Stimulated activated CD4-positive, alpha-beta T cell treated with anti-CD3 and anti-CD28 coated beads, Interleukin-2, amount 100 ng/mL, for 24 hours (primary cell): ENCODE measurements around the gene EIF4G1.
"Not testable (repeated sequence)": the region's sequence is repeated elsewhere in the genome, so short reads cannot be mapped to it uniquely, and the experiment has no call there.

Experiments used
- DNase-seq, 2 donors: peaks; one replicate each; pipeline ENCODE4 v3.0.0-alpha.2; 2020

The EIF4G1 gene

GRCh38 chr3:184336547-184337398 is 22.4 kb downstream of the EIF4G1 start:
- DNase-seq = no peak

DNA sequence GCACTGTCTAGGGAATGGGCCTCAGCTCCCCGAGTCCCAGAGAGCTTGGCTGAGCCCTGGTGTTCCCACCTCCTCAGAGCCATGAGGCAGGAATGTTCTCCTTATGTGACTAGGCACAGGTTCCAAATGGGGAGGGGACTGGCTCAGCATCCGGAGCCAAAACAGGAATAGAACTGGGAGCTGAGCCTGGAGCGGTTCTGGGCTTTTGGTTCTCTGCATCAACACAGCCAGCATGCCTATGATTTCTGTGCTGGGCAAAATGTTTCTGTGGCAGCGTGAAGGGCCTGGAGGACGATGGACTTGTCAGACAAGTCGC is 23.0 kb downstream of the EIF4G1 start, which contains the start of gene FAM131A:
TSS of gene FAM131A (plus strand) at position 202 of the 316 bp plus-strand sequence. CDS start at position 233, 31 bp downstream.
- no peak for DNase-seq

DNA sequence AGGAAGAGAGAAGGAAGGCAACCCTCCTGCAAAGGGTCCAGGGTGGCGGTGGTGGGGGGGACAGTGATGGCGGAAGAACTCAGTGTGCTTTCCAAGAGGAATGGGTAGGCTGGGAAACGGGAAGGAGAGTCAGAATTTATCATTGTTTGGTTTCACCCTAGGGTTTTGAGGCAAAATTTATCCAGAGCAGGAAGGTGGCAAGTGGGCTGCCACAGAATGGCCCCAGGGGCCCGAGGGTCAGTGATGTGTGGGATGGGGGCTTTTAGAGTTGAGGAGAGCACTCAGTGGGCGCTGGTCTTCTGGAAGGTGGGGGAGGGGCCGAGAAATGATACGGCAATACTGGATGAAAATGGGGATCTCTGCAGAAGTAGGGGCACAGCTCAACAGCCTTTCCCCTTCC is 23.6 kb downstream of the EIF4G1 start:
- DNase-seq = no peak

- peak in 1 of 2 donors; percentile 19 for DNase-seq
Measured at GRCh38 chr3:184338511-184338945, 24.1 kb downstream of the EIF4G1 start.

DNA sequence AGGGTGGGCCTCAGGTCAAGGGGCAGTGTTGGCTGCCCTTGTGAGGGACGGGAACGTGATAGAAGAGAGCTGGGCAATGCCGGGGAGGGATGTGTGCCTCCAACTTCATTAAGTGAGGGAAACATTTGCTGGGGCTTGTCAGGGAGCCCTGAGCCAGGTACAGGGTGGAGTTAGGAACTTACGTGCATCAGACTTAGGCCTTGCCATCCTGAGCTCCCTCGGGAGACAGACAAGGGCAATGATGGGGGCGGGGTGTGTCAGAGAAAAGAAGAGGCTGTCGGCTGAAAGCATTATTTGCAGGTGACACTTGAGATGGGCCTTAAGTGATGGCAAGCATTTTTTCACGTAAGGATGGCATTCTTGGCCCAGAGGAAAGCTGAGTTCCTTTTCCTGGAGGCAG is 24.6 kb downstream of the EIF4G1 start:
- no peak for DNase-seq

- DNase-seq = not testable (repeated sequence)
Measured at GRCh38 chr3:184339451-184340135, 25.2 kb downstream of the EIF4G1 start.

GRCh38 chr3:184341925-184342324 is 27.5 kb downstream of the EIF4G1 start:
- no peak for DNase-seq

DNA sequence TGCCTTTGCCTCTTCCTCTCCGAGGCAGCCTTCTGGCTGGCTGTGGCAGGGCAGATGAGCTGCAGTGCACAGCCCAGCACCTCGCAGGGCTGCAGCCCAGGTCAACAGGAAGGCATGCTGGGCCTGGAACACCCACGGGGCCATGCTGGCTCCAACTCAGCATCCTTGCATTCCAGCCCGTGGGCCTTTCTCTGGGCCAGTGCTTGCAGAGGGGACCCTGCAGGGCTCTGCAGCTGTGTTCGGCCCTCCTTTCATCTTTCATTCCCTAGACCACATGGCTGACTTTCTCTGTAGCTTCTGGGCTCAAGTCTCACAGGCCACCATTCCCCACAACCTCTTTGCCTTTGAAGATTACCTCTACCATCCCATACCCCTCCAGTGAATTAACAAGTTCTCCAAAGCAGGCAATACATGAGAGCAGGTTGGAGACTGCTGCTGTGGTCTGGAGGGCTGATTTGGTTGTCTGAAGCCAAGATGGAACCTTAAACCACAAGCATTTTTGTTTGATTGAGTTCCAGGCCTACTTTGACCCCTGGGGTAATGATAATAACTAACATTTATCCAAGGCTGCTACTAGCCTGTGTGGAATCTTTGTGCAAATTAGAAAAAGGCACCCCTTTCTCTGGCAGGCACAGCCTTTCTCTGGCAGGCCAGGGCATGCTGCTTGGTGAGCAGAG is 28.9 kb downstream of the EIF4G1 start:
- no peak for DNase-seq

GRCh38 chr3:184344579-184345316 is 30.3 kb downstream of the EIF4G1 start:
- DNase-seq = no peak

DNA sequence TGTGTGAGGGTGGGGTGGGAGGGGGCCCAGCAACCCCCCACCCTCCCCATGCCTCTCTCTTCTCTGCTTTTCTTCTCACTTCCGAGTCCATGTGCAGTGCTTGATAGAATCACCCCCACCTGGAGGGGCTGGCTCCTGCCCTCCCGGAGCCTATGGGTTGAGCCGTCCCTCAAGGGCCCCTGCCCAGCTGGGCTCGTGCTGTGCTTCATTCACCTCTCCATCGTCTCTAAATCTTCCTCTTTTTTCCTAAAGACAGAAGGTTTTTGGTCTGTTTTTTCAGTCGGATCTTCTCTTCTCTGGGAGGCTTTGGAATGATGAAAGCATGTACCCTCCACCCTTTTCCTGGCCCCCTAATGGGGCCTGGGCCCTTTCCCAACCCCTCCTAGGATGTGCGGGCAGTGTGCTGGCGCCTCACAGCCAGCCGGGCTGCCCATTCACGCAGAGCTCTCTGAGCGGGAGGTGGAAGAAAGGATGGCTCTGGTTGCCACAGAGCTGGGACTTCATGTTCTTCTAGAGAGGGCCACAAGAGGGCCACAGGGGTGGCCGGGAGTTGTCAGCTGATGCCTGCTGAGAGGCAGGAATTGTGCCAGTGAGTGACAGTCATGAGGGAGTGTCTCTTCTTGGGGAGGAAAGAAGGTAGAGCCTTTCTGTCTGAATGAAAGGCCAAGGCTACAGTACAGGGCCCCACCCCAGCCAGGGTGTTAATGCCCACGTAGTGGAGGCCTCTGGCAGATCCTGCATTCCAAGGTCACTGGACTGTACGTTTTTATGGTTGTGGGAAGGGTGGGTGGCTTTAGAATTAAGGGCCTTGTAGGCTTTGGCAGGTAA is 31.1 kb downstream of the EIF4G1 start:
- DNase-seq = no peak

DNA sequence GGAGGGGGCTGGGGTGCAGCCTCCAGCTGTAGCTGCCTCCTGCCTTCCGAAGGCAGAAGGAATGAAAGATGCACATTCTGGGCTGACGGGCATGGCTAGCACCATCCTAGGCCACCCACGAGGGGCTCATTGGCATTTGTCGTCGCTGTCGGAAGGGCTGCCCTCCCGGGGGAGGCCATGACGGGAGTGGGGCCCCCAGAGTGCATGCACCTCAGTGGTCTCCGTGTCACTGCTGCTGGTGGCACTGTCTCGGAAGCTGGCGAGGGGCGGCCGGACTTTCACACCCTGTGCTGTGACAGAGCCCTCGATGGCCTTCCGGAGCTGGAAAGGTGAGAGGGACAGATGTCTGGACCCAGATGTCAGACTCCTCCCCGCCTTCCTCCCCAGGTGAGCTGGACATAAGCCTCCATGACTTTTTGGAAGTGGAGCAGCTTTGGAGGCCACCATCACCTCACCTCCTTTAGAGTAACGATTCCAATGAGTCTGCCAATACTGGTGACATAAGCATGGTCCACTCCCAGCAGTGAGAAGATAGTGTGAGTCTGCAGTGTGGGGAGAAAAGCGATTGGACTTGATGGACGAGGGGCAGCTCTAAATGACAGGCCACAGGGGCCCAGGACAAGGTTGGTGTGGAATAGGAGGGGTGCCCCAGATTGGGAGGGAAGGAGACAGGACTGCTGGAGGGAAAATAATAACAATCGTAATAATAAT is 32.2 kb downstream of the EIF4G1 start:
- no peak for DNase-seq

DNA sequence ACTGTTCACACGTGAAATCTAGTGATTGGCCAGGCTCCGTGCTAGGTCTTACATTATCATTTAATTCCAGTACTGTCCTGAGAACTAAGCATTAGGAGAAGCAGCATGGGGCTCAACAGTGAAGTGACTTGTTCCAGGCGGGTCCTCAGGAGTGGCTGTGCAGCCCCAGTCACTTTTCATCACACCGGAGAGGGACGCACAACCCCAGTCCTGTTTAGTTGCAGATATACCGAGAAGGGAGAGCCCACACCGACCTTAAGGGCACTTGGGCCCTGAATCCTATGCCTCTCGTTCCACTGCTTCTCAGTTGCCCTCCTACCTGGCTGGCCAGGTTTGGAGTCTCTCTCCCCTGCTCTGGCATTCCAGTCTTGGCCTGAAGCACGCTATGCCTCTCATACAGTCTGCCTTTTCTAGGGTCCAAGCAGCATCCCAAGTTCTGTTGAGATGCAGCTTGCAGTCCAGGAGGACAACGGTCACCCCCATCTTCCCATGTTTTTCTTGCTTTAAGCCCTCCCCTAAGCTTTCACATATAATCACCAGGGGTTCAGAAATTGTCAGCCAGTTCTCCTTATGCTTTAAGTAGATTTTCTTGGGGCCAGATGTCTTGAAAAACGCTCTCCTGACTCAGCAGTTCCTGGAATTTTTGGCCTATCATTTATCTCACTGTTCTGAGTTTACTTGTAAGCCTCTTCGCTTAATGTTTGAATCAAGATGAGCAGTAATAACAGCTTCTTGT is 33.1 kb downstream of the EIF4G1 start:
- DNase-seq = no peak

DNA sequence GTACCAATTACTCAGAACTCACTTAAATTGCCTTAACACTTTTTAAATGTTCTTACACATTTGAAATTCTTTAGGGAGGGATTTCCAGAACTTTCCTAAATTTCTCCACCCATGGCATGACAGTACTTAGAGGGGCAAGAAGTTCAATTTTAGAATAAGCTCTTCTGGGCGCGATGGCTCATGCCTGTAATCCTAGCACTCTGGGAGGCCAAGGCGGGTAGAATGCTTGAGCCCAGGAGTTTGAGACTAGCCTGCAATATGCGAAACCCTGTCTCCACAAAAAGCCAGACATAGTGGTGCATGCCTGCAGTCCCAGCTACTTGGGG is 33.6 kb downstream of the EIF4G1 start:
- no peak for DNase-seq

GRCh38 chr3:184349563-184350470 is 35.4 kb downstream of the EIF4G1 start:
- no peak for DNase-seq

GRCh38 chr3:184350618-184351017 is 36.2 kb downstream of the EIF4G1 start:
- no peak for DNase-seq

GRCh38 chr3:184351511-184352148 is 37.2 kb downstream of the EIF4G1 start:
- no peak for DNase-seq

GRCh38 chr3:184352149-184352785 is 37.9 kb downstream of the EIF4G1 start:
- DNase-seq = no peak

- no peak for DNase-seq
Measured at GRCh38 chr3:184352897-184353545, 38.6 kb downstream of the EIF4G1 start.
